ENCODE measurements around the gene FAXDC2.

- no peak for TF ChIP-seq CTCF (IDR thresholded peaks at IDR 0.05 in 8 of 11, conservative IDR thresholded peaks at IDR 0.05 in 3 of 11)
- no peak for TF ChIP-seq POLR2A (IDR thresholded peaks at IDR 0.05)
- TF ChIP-seq POLR2AphosphoS5 (IDR thresholded peaks at IDR 0.05), result no peak
Measured at GRCh38 chr5:154806176-154806575, 44.2 kb downstream of the FAXDC2 start.
